BLaER1 treated with 17β-estradiol and CSF1 and Interleukin-3, amounts not matched to agents 10 nM and 100 nM (cell line): Measurements from ENCODE around the gene CD52.
"Not testable (repeated sequence)": the region's sequence is repeated elsewhere in the genome, so short reads cannot be mapped to it uniquely, and the experiment has no call there.

Experiments used
- H3K27ac ChIP-seq, 11 experiments: shearing (Covaris generic); formaldehyde crosslinking; 2 replicates each; pipeline ENCODE4 v1.8.1; 2022
- H3K27me3 ChIP-seq, 11 experiments: shearing (Covaris generic); formaldehyde crosslinking; 2 replicates each; pipeline ENCODE4 v1.8.1; 2022
- H3K36me3 ChIP-seq, 11 experiments: shearing (Covaris generic); formaldehyde crosslinking; 2 replicates each; pipeline ENCODE4 v1.8.1; 2022
- H3K4me1 ChIP-seq, 10 experiments: shearing (Covaris generic); formaldehyde crosslinking; 2 replicates each; pipeline ENCODE4 v1.8.1; 2022
- H3K4me2 ChIP-seq, 11 experiments: shearing (Covaris generic); formaldehyde crosslinking; 2 replicates each; pipeline ENCODE4 v1.8.1; 2022
- H3K4me3 ChIP-seq, 10 experiments: shearing (Covaris generic); formaldehyde crosslinking; 2 replicates each; pipeline ENCODE4 v1.8.1; 2022
- H3K9ac ChIP-seq, 11 experiments: shearing (Covaris generic); formaldehyde crosslinking; 2 replicates each; pipeline ENCODE4 v1.8.1; 2022
- H3K9me3 ChIP-seq, 11 experiments: shearing (Covaris generic); formaldehyde crosslinking; replicated peaks in 1 of 11; 2 replicates each; pipeline ENCODE4 v1.8.1; 2022
- H4K20me1 ChIP-seq, 11 experiments: shearing (Covaris generic); formaldehyde crosslinking; 2 replicates each; pipeline ENCODE4 v1.8.1; 2022
- Cebpa-rat ChIP-seq, 11 experiments: shearing (Covaris generic); IDR thresholded peaks; 2 replicates each; pipeline ENCODE4 v1.8.1; 2022

CD52 gene

GRCh38 chr1:26305667-26306289 lies 12.0 kb upstream of the CD52 start:
- peak overlapping the region; percentile 81 to 88 (median 85) for H3K9ac ChIP-seq
- no peaks in the 10 kb centered on the region for H4K20me1 ChIP-seq
- H3K9me3 ChIP-seq: no peaks in the 10 kb centered on the region
- H3K27me3 ChIP-seq: peaks cover 0 to 3% (median 0%) of the 10 kb centered on the region in 11 experiments; a peak in 1 of 22 replicates
- peak overlapping the region; percentile 68 to 81 (median 77) for H3K4me3 ChIP-seq
- TF ChIP-seq Cebpa-rat (IDR thresholded peaks at IDR 0.05): no peak
- H3K27ac ChIP-seq: peak overlapping the region; percentile 82 to 91 (median 88)
- H3K36me3 ChIP-seq: peaks cover 0 to 12% (median 0%) of the 10 kb centered on the region in 11 experiments; a peak in 6 of 22 replicates
- peaks cover 31 to 82% (median 72%) of the 10 kb centered on the region in 10 experiments for H3K4me1 ChIP-seq
- H3K4me2 ChIP-seq: peak overlapping the region; percentile 86 to 99 (median 96)

GRCh38 chr1:26306290-26307229 lies 11.2 kb upstream of the CD52 start, which contains the start of gene UBXN11:
Gene UBXN11, minus strand, starts transcription at chr1:26306636. Its CDS starts 3,753 bp downstream, at chr1:26302883.
- H3K9me3 ChIP-seq: no peaks in the 10 kb centered on the region

GRCh38 chr1:26307363-26307781 lies 10.4 kb upstream of the CD52 start:
- no peaks in the 10 kb centered on the region for H3K9me3 ChIP-seq
- no peak for TF ChIP-seq Cebpa-rat (IDR thresholded peaks at IDR 0.05)
- peak overlapping the region; percentile 62 to 99 (median 96) for H3K4me2 ChIP-seq
- peaks cover 0 to 3% (median 0%) of the 10 kb centered on the region in 11 experiments; a peak in 1 of 22 replicates for H3K27me3 ChIP-seq
- H3K27ac ChIP-seq: peak overlapping the region in 10 of 11 experiments; percentile 82 to 91 (median 88); a peak in 19 of 22 replicates
- H3K4me1 ChIP-seq: peaks cover 26 to 72% (median 58%) of the 10 kb centered on the region in 10 experiments
- H3K9ac ChIP-seq: peak overlapping the region in 10 of 11 experiments; percentile 52 to 88 (median 85); a peak in 15 of 22 replicates
- H3K4me3 ChIP-seq: peak overlapping the region in 4 of 10 experiments; percentile 78 to 79 (median 79); a peak in 4 of 20 replicates
- no peaks in the 10 kb centered on the region for H3K36me3 ChIP-seq
- H4K20me1 ChIP-seq: no peaks in the 10 kb centered on the region

More at GRCh38 chr1:26306290-26307229, 11.2 kb upstream of the CD52 start, which contains the start of gene UBXN11:
- H3K27ac ChIP-seq: peak within 1 kb of the TSS; percentile 82 to 91 (median 88)
- peak in 7 of 11 experiments; percentile 25 to 75 (median 39); a peak in 6 of 22 replicates for TF ChIP-seq Cebpa-rat (IDR thresholded peaks at IDR 0.05)
- H3K4me1 ChIP-seq: peaks cover 26 to 78% (median 66%) of the 10 kb centered on the region in 10 experiments
- peak within 1 kb of the TSS; percentile 81 to 88 (median 85) for H3K9ac ChIP-seq
- H3K4me3 ChIP-seq: peak within 1 kb of the TSS; percentile 68 to 81 (median 77)
- peaks cover 0 to 5% (median 0%) of the 10 kb centered on the region in 11 experiments; a peak in 4 of 22 replicates for H3K36me3 ChIP-seq
- peaks cover 0 to 3% (median 0%) of the 10 kb centered on the region in 11 experiments; a peak in 1 of 22 replicates for H3K27me3 ChIP-seq
- peak within 1 kb of the TSS; percentile 86 to 99 (median 96) for H3K4me2 ChIP-seq
- H4K20me1 ChIP-seq: no peaks in the 10 kb centered on the region

GRCh38 chr1:26307966-26308899 lies 9.5 kb upstream of the CD52 start:
- H3K4me3 ChIP-seq, H4K20me1 ChIP-seq, H3K9me3 ChIP-seq, H3K36me3 ChIP-seq, H3K27me3 ChIP-seq: not testable (repeated sequence)
- H3K27ac ChIP-seq: peak overlapping the region in 10 of 11 experiments; percentile 24 to 91 (median 88); a peak in 16 of 22 replicates
- H3K4me1 ChIP-seq: peaks cover 30 to 70% (median 54%) of the 10 kb centered on the region in 10 experiments
- peak overlapping the region in 7 of 11 experiments; percentile 19 to 88 (median 82); a peak in 8 of 22 replicates for H3K9ac ChIP-seq
- H3K4me2 ChIP-seq: peak overlapping the region; percentile 62 to 99 (median 96); a peak in 20 of 22 replicates

GRCh38 chr1:26314501-26314900 lies 3.3 kb upstream of the CD52 start:
- Histone ChIP-seq H3K27me3 (peaks cover 0 to 8% (median 0%) of the 10 kb centered on the region in 11 experiments; a peak in 1 of 22 replicates), H3K27ac (peak overlapping the region in 9 of 11 experiments; percentile 63 to 82 (median 74); a peak in 15 of 22 replicates), H3K36me3 (no peaks in the 10 kb centered on the region), H3K9ac (peak overlapping the region in 4 of 11 experiments; percentile 67 to 75 (median 68); a peak in 2 of 22 replicates), H4K20me1 (no peaks in the 10 kb centered on the region), H3K4me2 (peak overlapping the region; percentile 76 to 98 (median 90)), H3K4me1 (peaks cover 58 to 79% (median 66%) of the 10 kb centered on the region in 10 experiments), H3K4me3 (no peak overlapping the region), H3K9me3 (no peaks in the 10 kb centered on the region)
- TF ChIP-seq Cebpa-rat (IDR thresholded peaks at IDR 0.05): no peak

- TF ChIP-seq Cebpa-rat (IDR thresholded peaks at IDR 0.05): no peak
- Histone ChIP-seq H3K36me3 (no peaks in the 10 kb centered on the region), H3K9ac (peak overlapping the region; percentile 48 to 75 (median 67); a peak in 17 of 22 replicates), H3K27ac (peak overlapping the region; percentile 55 to 82 (median 74); a peak in 21 of 22 replicates), H3K4me1 (peaks cover 75 to 94% (median 83%) of the 10 kb centered on the region in 10 experiments), H3K4me2 (peak overlapping the region; percentile 76 to 98 (median 90)), H3K9me3 (no peaks in the 10 kb centered on the region), H3K27me3 (peaks cover 0 to 8% (median 0%) of the 10 kb centered on the region in 11 experiments; a peak in 1 of 22 replicates), H3K4me3 (peak overlapping the region in 3 of 10 experiments; percentile 49 to 70 (median 62); a peak in 5 of 20 replicates), H4K20me1 (no peaks in the 10 kb centered on the region)
Measured at GRCh38 chr1:26315874-26316850, 1.6 kb upstream of the CD52 start.
